Measurements from ENCODE around the gene EIF4E3.
A peak's percentile ranks its signal among the peaks of the same experiment; 100 is the strongest.

Gene EIF4E3

DNA sequence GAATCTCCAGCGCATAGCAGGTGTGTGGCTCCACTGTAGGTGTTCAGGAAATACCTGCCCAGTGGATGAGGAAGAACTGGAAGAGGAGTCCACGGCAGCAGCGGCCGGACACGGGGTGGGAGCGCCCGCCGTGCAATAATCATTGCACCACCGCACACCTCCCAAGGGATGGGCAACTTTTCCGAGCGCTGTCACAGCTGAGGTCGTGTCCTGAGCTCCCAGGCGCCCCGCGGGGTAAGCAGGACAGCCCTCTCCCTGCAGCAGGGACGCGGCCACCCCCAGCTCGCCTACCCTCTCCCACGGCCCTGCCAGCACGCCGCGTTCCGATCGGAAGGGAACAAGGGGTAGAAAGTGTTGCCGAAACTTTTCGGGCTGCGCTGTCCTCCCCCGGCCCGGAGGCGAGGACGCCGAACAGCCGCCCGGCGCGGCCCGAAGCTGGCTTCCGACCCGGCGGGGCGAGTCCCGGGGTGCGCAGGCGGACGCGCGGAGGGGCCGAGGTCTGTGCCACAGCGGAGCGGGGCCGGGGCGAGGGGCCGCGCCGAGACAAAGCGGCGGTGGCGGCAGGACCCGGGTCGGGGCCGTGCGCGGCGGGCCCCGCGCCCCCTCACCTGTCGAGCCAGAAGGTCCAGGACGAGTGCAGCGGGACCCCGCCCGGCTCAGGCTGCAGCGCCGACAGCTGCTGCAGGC lies 475 bp downstream of the EIF4E3 start:
- peak; percentile 24 for DNase-seq (ENCODE audit: insufficient read length, low spot score)
- TF ChIP-seq PAX5 (IDR thresholded peaks at IDR 0.05; ENCODE audit: insufficient read depth, low read length, severe bottlenecking), result no peak
- TF ChIP-seq POLR2A (IDR thresholded peaks at IDR 0.05; ENCODE audit: low read depth, low read length), result no peak
- TF ChIP-seq POLR2AphosphoS5 (IDR thresholded peaks at IDR 0.05; ENCODE audit: low read depth, low read length), result no peak
- TF ChIP-seq SPI1 (IDR thresholded peaks at IDR 0.05; ENCODE audit: low read depth, low read length), result no peak
- TF ChIP-seq POU2F2 (IDR thresholded peaks at IDR 0.05; ENCODE audit: low read depth, low read length), result no peak
- no peak for TF ChIP-seq TAF1 (IDR thresholded peaks at IDR 0.05; ENCODE audit: low read depth, low read length)
- FAIRE-seq, result peak; percentile 16

DNA sequence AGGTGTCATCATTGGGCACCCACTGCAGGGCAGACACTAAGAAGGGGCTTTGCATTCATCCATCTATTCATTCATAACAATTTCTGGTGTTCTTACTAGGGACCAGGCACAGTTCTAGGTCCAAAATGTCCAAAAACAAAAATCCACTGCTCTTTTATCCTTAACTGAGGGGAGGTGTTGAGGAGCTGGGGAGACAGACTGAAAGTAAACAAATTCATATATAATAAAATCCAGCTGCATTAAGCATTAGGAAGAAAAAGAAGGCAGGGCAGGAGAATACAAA lies 1.1 kb downstream of the EIF4E3 start:
- no peak for DNase-seq (ENCODE audit: insufficient read length, low spot score)
- no peak for FAIRE-seq
- TF ChIP-seq PAX5 (IDR thresholded peaks at IDR 0.05; ENCODE audit: insufficient read depth, low read length, severe bottlenecking), result no peak
- no peak for TF ChIP-seq POLR2A (IDR thresholded peaks at IDR 0.05; ENCODE audit: low read depth, low read length)
- no peak for TF ChIP-seq POU2F2 (IDR thresholded peaks at IDR 0.05; ENCODE audit: low read depth, low read length)
- no peak for TF ChIP-seq TAF1 (IDR thresholded peaks at IDR 0.05; ENCODE audit: low read depth, low read length)
- no peak for TF ChIP-seq POLR2AphosphoS5 (IDR thresholded peaks at IDR 0.05; ENCODE audit: low read depth, low read length)
- TF ChIP-seq SPI1 (IDR thresholded peaks at IDR 0.05; ENCODE audit: low read depth, low read length), result no peak

DNA sequence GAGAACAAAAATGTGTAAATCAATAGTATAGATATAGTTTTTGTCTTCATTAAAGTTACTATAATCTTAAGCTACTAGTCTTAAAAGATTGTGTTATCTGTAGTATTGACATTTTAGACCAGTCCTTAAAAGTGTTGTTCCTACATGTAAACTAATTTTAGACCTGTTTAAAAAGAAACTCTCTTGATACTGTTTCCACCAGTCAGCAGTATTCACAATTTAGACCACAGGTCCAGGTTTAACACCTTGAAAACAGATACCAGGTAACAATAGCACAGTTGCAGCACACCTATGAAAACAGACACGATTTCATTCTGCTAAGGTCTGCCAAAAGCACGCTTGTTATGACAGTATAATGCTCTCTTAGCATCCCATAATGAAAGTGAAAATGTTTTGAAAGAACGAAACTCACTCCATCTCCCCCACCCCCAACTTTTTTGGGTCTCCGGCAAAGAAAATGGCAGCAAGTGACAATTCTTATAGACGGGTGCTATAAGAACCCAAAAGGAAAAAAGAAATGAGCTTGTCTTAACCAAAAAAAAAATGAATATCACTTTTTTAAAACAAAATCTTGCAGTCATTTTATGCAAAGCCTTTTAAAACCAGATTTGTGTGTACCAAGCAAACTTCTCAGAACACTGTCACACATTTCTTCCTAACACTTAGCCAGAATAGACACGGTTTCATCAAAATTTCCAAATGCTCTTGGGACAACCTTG lies 1.6 kb downstream of the EIF4E3 start:
- DNase-seq (ENCODE audit: insufficient read length, low spot score) (peak; percentile 27), FAIRE-seq (peak; percentile 58)
- TF ChIP-seq SPI1 (IDR thresholded peaks at IDR 0.05; ENCODE audit: low read depth, low read length) (no peak), POLR2A (IDR thresholded peaks at IDR 0.05; ENCODE audit: low read depth, low read length) (no peak), POU2F2 (IDR thresholded peaks at IDR 0.05; ENCODE audit: low read depth, low read length) (no peak), TAF1 (IDR thresholded peaks at IDR 0.05; ENCODE audit: low read depth, low read length) (no peak), PAX5 (IDR thresholded peaks at IDR 0.05; ENCODE audit: insufficient read depth, low read length, severe bottlenecking) (no peak), POLR2AphosphoS5 (IDR thresholded peaks at IDR 0.05; ENCODE audit: low read depth, low read length) (no peak)

DNA sequence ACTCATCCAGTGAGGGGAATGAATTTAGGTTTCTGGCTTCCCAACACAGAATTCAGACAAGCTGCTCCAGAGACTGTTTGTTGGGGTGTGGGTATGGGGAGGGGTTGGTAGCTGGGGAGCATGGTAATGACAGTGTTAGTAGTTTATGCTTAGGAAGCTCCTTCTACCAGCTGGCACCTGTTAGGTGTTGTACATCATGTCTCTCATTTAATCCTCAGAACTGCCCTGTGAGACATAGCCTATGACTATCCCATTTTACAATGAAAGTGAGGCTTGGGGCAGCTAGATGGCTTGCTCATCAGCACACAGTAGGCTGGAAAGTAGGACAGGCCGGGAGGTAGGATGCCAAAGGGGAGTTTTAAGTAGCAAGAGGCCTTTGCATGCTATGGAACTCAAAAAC lies 2.5 kb downstream of the EIF4E3 start:
- no peak for FAIRE-seq
- TF ChIP-seq PAX5 (IDR thresholded peaks at IDR 0.05; ENCODE audit: insufficient read depth, low read length, severe bottlenecking) (no peak), POLR2AphosphoS5 (IDR thresholded peaks at IDR 0.05; ENCODE audit: low read depth, low read length) (no peak), TAF1 (IDR thresholded peaks at IDR 0.05; ENCODE audit: low read depth, low read length) (no peak), SPI1 (IDR thresholded peaks at IDR 0.05; ENCODE audit: low read depth, low read length) (no peak), POU2F2 (IDR thresholded peaks at IDR 0.05; ENCODE audit: low read depth, low read length) (no peak), POLR2A (IDR thresholded peaks at IDR 0.05; ENCODE audit: low read depth, low read length) (no peak)
- DNase-seq (ENCODE audit: insufficient read length, low spot score), result no peak

DNA sequence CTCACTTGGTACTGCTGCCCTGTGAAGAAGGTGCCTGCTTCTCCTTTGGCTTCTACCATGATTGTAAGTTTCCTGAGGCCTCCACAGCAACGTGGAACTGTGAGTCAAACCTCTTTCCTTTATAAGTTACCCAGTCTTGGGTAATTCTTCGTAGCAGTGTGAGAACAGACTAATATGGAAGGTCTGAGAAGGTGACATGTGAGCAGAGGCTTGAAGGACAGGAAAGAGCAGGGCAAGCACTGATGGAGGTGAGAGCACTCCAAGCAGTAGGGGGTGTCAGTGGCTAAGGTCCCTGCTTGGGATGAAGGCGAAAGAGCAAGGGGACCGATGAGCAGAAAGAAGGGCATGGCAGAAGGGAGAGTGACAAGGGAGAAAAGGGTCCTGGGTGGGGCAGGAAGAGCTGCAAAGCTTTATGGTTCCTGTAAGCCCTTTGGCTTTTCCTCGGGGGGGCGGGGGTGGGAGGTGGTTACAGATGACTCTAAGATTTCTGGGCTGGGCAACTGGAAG lies 3.5 kb downstream of the EIF4E3 start:
- no peak for DNase-seq (ENCODE audit: insufficient read length, low spot score)
- FAIRE-seq, result no peak
- TF ChIP-seq TAF1 (IDR thresholded peaks at IDR 0.05; ENCODE audit: low read depth, low read length) (no peak), PAX5 (IDR thresholded peaks at IDR 0.05; ENCODE audit: insufficient read depth, low read length, severe bottlenecking) (no peak)

DNA sequence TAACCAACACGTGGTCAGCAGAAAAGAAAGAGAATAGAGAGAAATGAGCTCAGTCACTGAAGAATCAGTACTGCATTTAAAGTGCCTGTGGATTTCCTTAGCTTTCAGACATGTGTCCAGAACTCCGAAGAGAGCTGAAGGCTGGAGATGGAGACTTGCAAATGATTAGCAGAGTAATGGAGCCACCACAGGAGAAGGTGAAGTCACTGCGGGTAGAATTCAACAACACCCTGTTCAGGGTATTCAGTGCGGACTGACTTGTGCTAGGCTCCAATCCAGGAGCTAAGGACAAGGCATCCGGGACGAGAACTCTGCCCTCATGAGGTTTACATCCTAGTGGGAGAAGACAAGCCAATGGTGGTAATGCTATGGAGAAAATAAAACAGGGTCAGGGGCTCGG lies 4.2 kb downstream of the EIF4E3 start:
- TF ChIP-seq POLR2AphosphoS5 (IDR thresholded peaks at IDR 0.05; ENCODE audit: low read depth, low read length) (no peak), POU2F2 (IDR thresholded peaks at IDR 0.05; ENCODE audit: low read depth, low read length) (no peak), TAF1 (IDR thresholded peaks at IDR 0.05; ENCODE audit: low read depth, low read length) (no peak), POLR2A (IDR thresholded peaks at IDR 0.05; ENCODE audit: low read depth, low read length) (no peak), SPI1 (IDR thresholded peaks at IDR 0.05; ENCODE audit: low read depth, low read length) (no peak), PAX5 (IDR thresholded peaks at IDR 0.05; ENCODE audit: insufficient read depth, low read length, severe bottlenecking) (no peak)
- FAIRE-seq, result no peak
- DNase-seq (ENCODE audit: insufficient read length, low spot score), result no peak

DNA sequence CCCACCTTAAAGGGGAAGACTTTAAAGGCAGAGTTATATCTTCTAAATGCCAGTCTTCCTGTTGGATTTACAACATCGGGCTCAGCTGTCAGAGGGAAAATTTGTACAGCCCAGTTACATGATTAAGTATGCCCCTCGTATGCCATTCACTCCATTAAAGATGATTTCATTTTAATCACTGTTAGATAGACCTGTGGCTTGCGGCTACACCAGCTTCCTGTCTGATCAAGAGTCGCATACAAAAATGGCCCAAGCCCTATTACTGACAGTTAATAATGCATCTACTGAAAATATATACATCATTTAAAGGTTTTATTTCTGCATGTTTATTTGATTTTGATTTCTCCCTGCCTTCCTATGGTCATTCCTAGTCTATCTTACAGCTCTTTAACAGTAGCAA lies 7.1 kb downstream of the EIF4E3 start:
- FAIRE-seq (no peak), DNase-seq (ENCODE audit: insufficient read length, low spot score) (no peak)
- TF ChIP-seq SPI1 (IDR thresholded peaks at IDR 0.05; ENCODE audit: low read depth, low read length), result no peak
- TF ChIP-seq POLR2AphosphoS5 (IDR thresholded peaks at IDR 0.05; ENCODE audit: low read depth, low read length), result no peak
- no peak for TF ChIP-seq TAF1 (IDR thresholded peaks at IDR 0.05; ENCODE audit: low read depth, low read length)
- TF ChIP-seq POU2F2 (IDR thresholded peaks at IDR 0.05; ENCODE audit: low read depth, low read length), result no peak
- TF ChIP-seq POLR2A (IDR thresholded peaks at IDR 0.05; ENCODE audit: low read depth, low read length), result no peak
- TF ChIP-seq PAX5 (IDR thresholded peaks at IDR 0.05; ENCODE audit: insufficient read depth, low read length, severe bottlenecking), result no peak

DNA sequence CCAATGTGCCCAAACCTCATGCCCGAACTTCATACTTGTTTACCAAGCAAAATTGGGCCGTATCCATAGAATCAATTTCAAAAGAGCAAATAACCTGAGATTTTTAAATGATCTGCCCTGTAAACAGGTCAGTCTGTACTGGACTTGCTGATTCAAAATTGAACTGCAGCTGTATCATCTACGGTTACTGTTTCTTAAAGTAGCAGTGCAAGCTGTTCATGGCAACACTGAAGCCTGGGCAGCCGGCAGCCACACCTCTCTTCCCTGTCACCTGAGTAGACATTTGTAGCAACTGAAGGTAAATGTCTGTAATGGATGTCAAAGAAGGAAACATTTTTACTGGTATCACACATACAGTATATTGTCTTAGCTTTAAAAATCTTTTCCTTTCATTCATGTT lies 10.6 kb downstream of the EIF4E3 start:
- DNase-seq (ENCODE audit: insufficient read length, low spot score) (no peak), FAIRE-seq (no peak)
- TF ChIP-seq POLR2AphosphoS5 (IDR thresholded peaks at IDR 0.05; ENCODE audit: low read depth, low read length) (no peak), PAX5 (IDR thresholded peaks at IDR 0.05; ENCODE audit: insufficient read depth, low read length, severe bottlenecking) (no peak), SPI1 (IDR thresholded peaks at IDR 0.05; ENCODE audit: low read depth, low read length) (no peak), TAF1 (IDR thresholded peaks at IDR 0.05; ENCODE audit: low read depth, low read length) (no peak), POU2F2 (IDR thresholded peaks at IDR 0.05; ENCODE audit: low read depth, low read length) (no peak), POLR2A (IDR thresholded peaks at IDR 0.05; ENCODE audit: low read depth, low read length) (no peak)

DNA sequence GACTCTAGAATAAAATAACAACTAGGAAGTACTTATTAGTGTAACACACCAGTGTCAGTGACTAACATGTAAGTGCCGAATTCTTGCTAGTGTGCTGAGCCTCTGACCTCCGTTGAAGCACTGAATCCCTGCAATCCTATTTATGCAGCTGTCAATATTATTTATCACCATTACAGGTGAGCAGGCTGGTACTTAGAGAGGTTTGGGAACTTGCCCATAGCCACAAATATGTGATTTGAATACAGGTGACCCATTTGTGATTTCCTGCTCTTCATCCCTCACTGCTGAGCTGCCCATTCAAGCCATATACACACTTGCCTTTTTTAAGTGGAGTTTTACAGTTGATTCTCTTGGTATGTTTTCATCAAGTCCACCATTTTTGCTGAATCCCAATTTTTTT lies 12.2 kb downstream of the EIF4E3 start:
- FAIRE-seq (no peak), DNase-seq (ENCODE audit: insufficient read length, low spot score) (no peak)
- no peak for TF ChIP-seq PAX5 (IDR thresholded peaks at IDR 0.05; ENCODE audit: insufficient read depth, low read length, severe bottlenecking)
- no peak for TF ChIP-seq POLR2AphosphoS5 (IDR thresholded peaks at IDR 0.05; ENCODE audit: low read depth, low read length)
- no peak for TF ChIP-seq POLR2A (IDR thresholded peaks at IDR 0.05; ENCODE audit: low read depth, low read length)
- no peak for TF ChIP-seq TAF1 (IDR thresholded peaks at IDR 0.05; ENCODE audit: low read depth, low read length)
- no peak for TF ChIP-seq SPI1 (IDR thresholded peaks at IDR 0.05; ENCODE audit: low read depth, low read length)
- no peak for TF ChIP-seq POU2F2 (IDR thresholded peaks at IDR 0.05; ENCODE audit: low read depth, low read length)

Data from GM12891 (cell line).